Tibial nerve (tissue), 4 donors: ENCODE measurements around the gene PLA1A. TPM values are rescaled to one million over a fixed set of nuclear protein-coding genes. Genes with fewer than 3 reads are reported as not detected.

Experiments
- DNase-seq, 2 donors: peaks; one replicate each; pipeline ENCODE4 v3.0.0-alpha.2; 2019; ENCODE audit warnings: low spot score in 2 of 2
- H3K27ac ChIP-seq, 4 donors: fragments of 200-600 bp; sonication (generic) in 3 of 4; one replicate each; pipeline ENCODE4 v1.5.1; 2017 to 2019; ENCODE audit warnings: mild to moderate bottlenecking in 1 of 4
- H3K27me3 ChIP-seq, 2 donors: fragments of 200-600 bp; sonication (generic) in 1 of 2; one replicate each; pipeline versions ENCODE4 v1.5.1 to v1.6.0; 2017 to 2019
- H3K36me3 ChIP-seq, 3 donors: fragments of 200-600 bp; sonication (generic); one replicate each; pipeline ENCODE4 v1.5.1; 2018 to 2019
- H3K4me1 ChIP-seq, 4 donors: fragments of 200-600 bp; sonication (generic) in 3 of 4; one replicate each; pipeline ENCODE4 v1.5.1; 2017 to 2019
- H3K4me3 ChIP-seq, 4 donors: fragments of 200-600 bp; sonication (generic) in 3 of 4; one replicate each; pipeline ENCODE4 v1.5.1; 2017 to 2019; ENCODE audit warnings: mild to moderate bottlenecking in 1 of 4, moderate library complexity in 1 of 4
- H3K9me3 ChIP-seq, 4 donors: fragments of 200-600 bp; sonication (generic) in 3 of 4; one replicate each; pipeline ENCODE4 v1.5.1; 2017 to 2019
- CTCF ChIP-seq, 5 experiments: fragments of 200-600 bp in 3 of 5; fragments of 450-650 bp in 2 of 5; sonication (generic) in 3 of 5; IDR thresholded peaks; one replicate each; pipeline ENCODE4 v1.5.1; 2016 to 2019; ENCODE audit warnings: antibody characterized with exemption in 5 of 5, mild to moderate bottlenecking in 3 of 5, moderate library complexity in 2 of 5
- EP300 ChIP-seq, 2 donors: sonication (generic); formaldehyde crosslinking; IDR thresholded peaks; one replicate each; pipeline ENCODE4 v1.6.1; 2017; ENCODE audit warnings: antibody characterized with exemption in 2 of 2, mild to moderate bottlenecking in 1 of 2
- POLR2A ChIP-seq, 2 donors: fragments of 450-650 bp; IDR thresholded peaks; one replicate each; pipeline ENCODE4 v1.6.1; 2017; ENCODE audit warnings: antibody characterized with exemption in 2 of 2, mild to moderate bottlenecking in 2 of 2, moderate library complexity in 2 of 2
- WGBS, 2 donors: methylation state at CpG; one replicate each; pipeline ENCODE4 v1.1.5; 2018; 5-methylcytosine and 5-hydroxymethylcytosine counted together
- total RNA-seq, 4 donors: library from RNA; depleted of rRNA; stranded (reverse); fragments of >200 nt; gene quantifications; one replicate each; pipeline ENCODE4 v1.1.0, GENCODE V29; 2016

Gene PLA1A
- total RNA-seq, 4 donors from 2014 or later, result 2.5 to 12.0 (median 3.9) TPM; not detected in 1

DNA sequence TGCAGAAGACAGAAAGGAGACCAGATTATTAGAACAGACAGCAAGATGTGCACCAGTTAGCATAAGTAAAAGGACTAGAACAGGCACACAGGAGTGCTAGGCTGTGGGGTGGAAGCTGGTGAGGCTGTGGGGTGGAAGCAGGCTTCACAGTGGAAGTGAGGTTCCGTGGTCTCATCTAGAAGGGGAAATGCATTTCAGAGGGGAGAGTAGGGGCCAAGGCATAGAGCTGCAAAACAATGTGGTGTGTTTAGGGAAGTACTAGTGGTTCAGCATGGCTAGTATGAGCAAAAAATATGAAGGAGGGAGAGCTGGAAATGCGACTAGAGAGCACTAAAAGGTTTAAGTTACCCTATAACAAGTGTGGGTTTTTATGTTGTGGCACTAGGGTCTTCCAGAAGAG is 56.2 kb downstream of the PLA1A start:
- no peaks in the 10 kb centered on the region for H3K27me3 ChIP-seq
- no peaks in the 10 kb centered on the region for H3K9me3 ChIP-seq
- DNase-seq, result no peak
- 38 to 42% methylated on average over 2 of the region's 2 CpGs for WGBS, 2 donors
- no peak overlapping the region for H3K27ac ChIP-seq
- peaks cover 0 to 4% (median 0%) of the 10 kb centered on the region in 3 donors for H3K36me3 ChIP-seq
- TF ChIP-seq EP300 (IDR thresholded peaks at IDR 0.05), result no peak
- TF ChIP-seq POLR2A (IDR thresholded peaks at IDR 0.05), result no peak
- TF ChIP-seq CTCF (IDR thresholded peaks at IDR 0.05), result no peak
- no peaks in the 10 kb centered on the region for H3K4me1 ChIP-seq
- no peak overlapping the region for H3K4me3 ChIP-seq

- H3K27me3 ChIP-seq, result no peaks in the 10 kb centered on the region
- H3K9me3 ChIP-seq, result no peaks in the 10 kb centered on the region
- peaks cover 0 to 8% (median 4%) of the 10 kb centered on the region in 3 donors for H3K36me3 ChIP-seq
- TF ChIP-seq EP300 (IDR thresholded peaks at IDR 0.05), result no peak
- TF ChIP-seq POLR2A (IDR thresholded peaks at IDR 0.05), result no peak
- TF ChIP-seq CTCF (IDR thresholded peaks at IDR 0.05), result no peak
- H3K4me3 ChIP-seq, result no peak overlapping the region
- peaks cover 0 to 12% (median 2%) of the 10 kb centered on the region in 4 donors for H3K4me1 ChIP-seq
- 86 to 88% methylated on average over 4 of the region's 4 CpGs for WGBS, 2 donors
- no peak overlapping the region for H3K27ac ChIP-seq
- no peak for DNase-seq
Observed at GRCh38 chr3:119657887-119658702, 60.4 kb downstream of the PLA1A start.

- Histone ChIP-seq H3K27ac (no peak overlapping the region), H3K4me1 (peaks cover 0 to 12% (median 2%) of the 10 kb centered on the region in 4 donors), H3K9me3 (no peaks in the 10 kb centered on the region), H3K4me3 (no peak overlapping the region), H3K36me3 (peaks cover 0 to 8% (median 4%) of the 10 kb centered on the region in 3 donors), H3K27me3 (no peaks in the 10 kb centered on the region)
- no peak for TF ChIP-seq POLR2A (IDR thresholded peaks at IDR 0.05)
- no peak for TF ChIP-seq CTCF (IDR thresholded peaks at IDR 0.05)
- no peak for TF ChIP-seq EP300 (IDR thresholded peaks at IDR 0.05)
- WGBS, 2 donors, result 87 to 90% methylated on average over 2 of the region's 2 CpGs
- DNase-seq, result no peak
Observed at GRCh38 chr3:119658994-119659393, 61.3 kb downstream of the PLA1A start.

DNA sequence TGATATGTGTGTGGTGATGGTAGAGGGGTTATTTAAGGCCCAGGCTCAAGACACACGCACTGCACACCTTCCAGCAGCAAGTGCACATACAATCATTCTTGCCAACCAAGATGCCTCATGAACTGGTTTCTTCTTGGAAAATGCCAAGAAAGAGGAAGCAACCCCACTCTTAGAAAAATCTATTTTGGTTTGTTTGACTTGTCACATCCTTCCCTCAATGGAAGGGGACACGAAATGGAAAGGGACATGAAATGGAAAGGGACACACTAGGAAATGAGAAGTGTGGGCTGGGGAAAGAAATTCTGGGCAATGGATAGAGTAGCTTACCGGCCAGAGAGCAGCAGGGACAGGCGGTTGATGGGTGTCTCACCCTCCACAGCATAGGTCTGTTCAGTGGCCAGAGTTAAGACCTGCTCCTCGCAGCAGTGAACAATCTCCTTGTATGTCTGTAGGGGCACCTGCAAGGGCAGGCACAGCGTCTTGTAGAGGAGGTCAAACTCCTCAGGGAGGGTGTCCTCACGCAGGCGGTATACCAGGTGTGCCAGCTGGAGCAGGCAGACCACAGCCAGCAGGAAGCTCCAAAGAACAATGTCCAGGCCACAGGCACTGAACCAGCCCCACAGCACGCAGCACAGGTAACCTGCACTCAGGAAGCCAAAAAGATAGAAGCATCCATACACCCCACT is 62.1 kb downstream of the PLA1A start:
- WGBS, 2 donors, result 81 to 90% methylated on average over 7 to 8 of the region's 9 CpGs
- peak overlapping the region in 1 of 4 donors; percentile 28 for H3K27ac ChIP-seq
- no peak for DNase-seq
- H3K4me3 ChIP-seq, result no peak overlapping the region
- H3K36me3 ChIP-seq, result peaks cover 0 to 8% (median 4%) of the 10 kb centered on the region in 3 donors
- TF ChIP-seq EP300 (IDR thresholded peaks at IDR 0.05), result no peak
- TF ChIP-seq CTCF (IDR thresholded peaks at IDR 0.05), result no peak
- no peak for TF ChIP-seq POLR2A (IDR thresholded peaks at IDR 0.05)
- peaks cover 0 to 12% (median 2%) of the 10 kb centered on the region in 4 donors for H3K4me1 ChIP-seq
- H3K9me3 ChIP-seq, result no peaks in the 10 kb centered on the region
- H3K27me3 ChIP-seq, result no peaks in the 10 kb centered on the region
